Motor neuron (in vitro differentiated cells): Measurements from ENCODE around the gene MRPS24. TPM values are rescaled to one million over a fixed set of nuclear protein-coding genes. Genes with fewer than 3 reads are reported as not detected.

ENCODE experiments used
- ATAC-seq, 8 experiments: fragments of 200-7000 bp; cut with Tn5 transposase; replicated peaks in 6 of 8; 2 replicates each; pipeline ENCODE4 v1.8.0; 2021; ENCODE audit warnings: mild to moderate bottlenecking in 8 of 8, moderate library complexity in 8 of 8
- H3K27ac ChIP-seq, 2 donors: fragments of 250-450 bp; sonication (Bioruptor Pico); 2 replicates each; pipeline ENCODE4 v1.9.0; 2021; ENCODE audit warnings: antibody characterized with exemption in 2 of 2, mild to moderate bottlenecking in 2 of 2, moderate library complexity in 1 of 2
- H3K4me1 ChIP-seq, 2 donors: fragments of 250-450 bp; sonication (Bioruptor Pico); replicated peaks in 1 of 2; 2 replicates each; pipeline ENCODE4 v1.6.1; 2021; ENCODE audit warnings: antibody characterized with exemption in 2 of 2, mild to moderate bottlenecking in 2 of 2, moderate library complexity in 1 of 2
- H3K4me3 ChIP-seq, 5 donors: fragments of 250-450 bp; sonication (Bioruptor Pico); 2 replicates each; pipeline ENCODE4 v1.9.0; 2021; ENCODE audit warnings: antibody characterized with exemption in 5 of 5, mild to moderate bottlenecking in 5 of 5, moderate library complexity in 4 of 5
- WGBS, 10 experiments: fragments of 450-650 bp; shearing (Covaris generic); methylation state at CpG; one replicate each; pipeline ENCODE4 v1.0.0; 2022; 5-methylcytosine and 5-hydroxymethylcytosine counted together
- in situ Hi-C, 9 experiments: fragments of 400-800 bp; cut with MboI; loops; one replicate each; pipeline ENCODE4 v1.15.0; 2021; ENCODE audit warnings: low sequenced_read_pairs in 9 of 9, low pct_unique_long_range_greater_than_20kb in 2 of 9; ENCODE audit not compliant: unreplicated experiment in 9 of 9
- total RNA-seq, 8 experiments: library from RNA; unstranded; fragments of 300-600 nt; gene quantifications; 2 replicates each; pipeline versions ENCODE4 v1.2.3 to v1.2.4, GENCODE V29; 2022

MRPS24 gene
- total RNA-seq, 8 experiments from 2014 or later: 123 to 213 (median 132) TPM

- ATAC-seq: no peak
- no peaks in the 10 kb centered on the region for H3K4me1 ChIP-seq
- WGBS, 10 experiments: 78 to 100% (median 85%) methylated on average over 1 to 2 of the region's 6 CpGs; no CpG with 5 or more reads in 6 of the 10 experiments
- in situ Hi-C loops: no loop called here
- no peak overlapping the region for H3K4me3 ChIP-seq
- no peak overlapping the region for H3K27ac ChIP-seq
Measured at GRCh38 chr7:43890468-43890867, 21.2 kb upstream of the MRPS24 start.

- no peak overlapping the region for H3K27ac ChIP-seq
- in situ Hi-C loops: no loop called here
- WGBS, 10 experiments: 0 to 100% (median 92%) methylated on average over 1 to 5 of the region's 7 CpGs; no CpG with 5 or more reads in 2 of the 10 experiments
- no peaks in the 10 kb centered on the region for H3K4me1 ChIP-seq
- ATAC-seq: peak in 6 of 8 experiments; percentile 37 to 95 (median 78)
- H3K4me3 ChIP-seq: no peak overlapping the region
Measured at GRCh38 chr7:43888993-43889945, 20.0 kb upstream of the MRPS24 start.

- 63 to 100% (median 90%) methylated on average over 1 to 4 of the region's 4 CpGs; no CpG with 5 or more reads in 1 of the 10 experiments for WGBS, 10 experiments
- H3K4me1 ChIP-seq: no peaks in the 10 kb centered on the region
- ATAC-seq: no peak
- in situ Hi-C loops: no loop called here
- no peak overlapping the region for H3K27ac ChIP-seq
- no peak overlapping the region for H3K4me3 ChIP-seq
Measured at GRCh38 chr7:43884617-43885016, 15.3 kb upstream of the MRPS24 start.

GRCh38 chr7:43884209-43884608 lies 14.9 kb upstream of the MRPS24 start:
- Histone ChIP-seq H3K4me1 (no peaks in the 10 kb centered on the region), H3K27ac (no peak overlapping the region), H3K4me3 (no peak overlapping the region)
- in situ Hi-C loops: no loop called here
- ATAC-seq: no peak
- 20 to 100% (median 86%) methylated on average over 1 to 4 of the region's 4 CpGs; no CpG with 5 or more reads in 1 of the 10 experiments for WGBS, 10 experiments

- Histone ChIP-seq H3K4me1 (no peaks in the 10 kb centered on the region), H3K4me3 (no peak overlapping the region), H3K27ac (no peak overlapping the region)
- peak in 3 of 8 experiments; percentile 92 to 94 (median 92) for ATAC-seq
- WGBS, 10 experiments: 14 to 80% (median 45%) methylated on average over 1 to 5 of the region's 5 CpGs; no CpG with 5 or more reads in 2 of the 10 experiments
- in situ Hi-C loops: no loop called here
Measured at GRCh38 chr7:43880596-43880995, 11.3 kb upstream of the MRPS24 start.

- H3K27ac ChIP-seq: no peak overlapping the region
- in situ Hi-C loops: no loop called here
Measured at GRCh38 chr7:43879477-43879876, 10.2 kb upstream of the MRPS24 start.

GRCh38 chr7:43878867-43879266 lies 9.6 kb upstream of the MRPS24 start:
- Histone ChIP-seq H3K27ac (no peak overlapping the region), H3K4me3 (no peak overlapping the region), H3K4me1 (no peaks in the 10 kb centered on the region)
- no peak for ATAC-seq
- in situ Hi-C loops: no loop called here
- WGBS, 10 experiments: 60 to 100% (median 90%) methylated on average over 1 to 3 of the region's 5 CpGs; no CpG with 5 or more reads in 1 of the 10 experiments

More at GRCh38 chr7:43879477-43879876, 10.2 kb upstream of the MRPS24 start:
- ATAC-seq: peak in 1 of 8 experiments; percentile 17
- 0 to 100% (median 94%) methylated on average over 1 to 2 of the region's 2 CpGs for WGBS, 10 experiments
- Histone ChIP-seq H3K4me1 (no peaks in the 10 kb centered on the region), H3K4me3 (no peak overlapping the region)

GRCh38 chr7:43877968-43878864 lies 8.9 kb upstream of the MRPS24 start:
- in situ Hi-C loops: no loop called here
- Histone ChIP-seq H3K4me1 (no peaks in the 10 kb centered on the region), H3K27ac (no peak overlapping the region), H3K4me3 (no peak overlapping the region)
- ATAC-seq: no peak
- WGBS, 10 experiments: 82 to 99% (median 94%) methylated on average over 7 to 27 of the region's 38 CpGs; no CpG with 5 or more reads in 1 of the 10 experiments

GRCh38 chr7:43876976-43877745 lies 7.8 kb upstream of the MRPS24 start:
- ATAC-seq: no peak
- in situ Hi-C loops: no loop called here
- WGBS, 10 experiments: 73 to 100% (median 78%) methylated on average over 2 to 6 of the region's 29 CpGs; no CpG with 5 or more reads in 7 of the 10 experiments
- no peak overlapping the region for H3K27ac ChIP-seq
- H3K4me1 ChIP-seq: peaks cover 2 to 5% of the 10 kb centered on the region in 2 donors
- H3K4me3 ChIP-seq: no peak overlapping the region

GRCh38 chr7:43876241-43876640 lies 6.9 kb upstream of the MRPS24 start:
- Histone ChIP-seq H3K27ac (no peak overlapping the region), H3K4me3 (no peak overlapping the region), H3K4me1 (peaks cover 6 to 7% of the 10 kb centered on the region in 2 donors)
- no peak for ATAC-seq
- WGBS, 10 experiments: 60 to 100% (median 85%) methylated on average over 1 to 4 of the region's 7 CpGs; no CpG with 5 or more reads in 6 of the 10 experiments
- in situ Hi-C loops: no loop called here

- Histone ChIP-seq H3K27ac (no peak overlapping the region), H3K4me1 (peaks cover 11% of the 10 kb centered on the region in 2 donors), H3K4me3 (no peak overlapping the region)
- peak in 2 of 8 experiments; percentile 22 to 26 for ATAC-seq
- WGBS, 10 experiments: 0 to 100% (median 100%) methylated on average over 1 to 3 of the region's 5 CpGs; no CpG with 5 or more reads in 5 of the 10 experiments
- in situ Hi-C loops: no loop called here
Measured at GRCh38 chr7:43873300-43873699, 4.0 kb upstream of the MRPS24 start.

GRCh38 chr7:43872406-43873110 lies 3.2 kb upstream of the MRPS24 start:
- peak in 2 of 8 experiments; percentile 57 to 59 for ATAC-seq
- H3K4me3 ChIP-seq: no peak overlapping the region
- H3K4me1 ChIP-seq: peaks cover 11 to 14% of the 10 kb centered on the region in 2 donors
- WGBS, 10 experiments: 0 to 100% (median 53%) methylated on average over 2 to 5 of the region's 7 CpGs; no CpG with 5 or more reads in 2 of the 10 experiments
- in situ Hi-C loops: no loop called here
- no peak overlapping the region for H3K27ac ChIP-seq
